GM19043 (cell line): ENCODE data around the gene TMEM174.
"Not testable (repeated sequence)": the region's sequence is repeated elsewhere in the genome, so short reads cannot be mapped to it uniquely, and the experiment has no call there.

Source experiments
- ATAC-seq: cut with Tn5 transposase; IDR thresholded peaks from one replicate; pipeline ENCODE4 v1.9.1; 2021; ENCODE audit warnings: low read depth; ENCODE audit not compliant: unreplicated experiment

TMEM174 gene

GRCh38 chr5:73215891-73216610 is 43.1 kb downstream of the TMEM174 start:
- ATAC-seq = peak; percentile 70

DNA sequence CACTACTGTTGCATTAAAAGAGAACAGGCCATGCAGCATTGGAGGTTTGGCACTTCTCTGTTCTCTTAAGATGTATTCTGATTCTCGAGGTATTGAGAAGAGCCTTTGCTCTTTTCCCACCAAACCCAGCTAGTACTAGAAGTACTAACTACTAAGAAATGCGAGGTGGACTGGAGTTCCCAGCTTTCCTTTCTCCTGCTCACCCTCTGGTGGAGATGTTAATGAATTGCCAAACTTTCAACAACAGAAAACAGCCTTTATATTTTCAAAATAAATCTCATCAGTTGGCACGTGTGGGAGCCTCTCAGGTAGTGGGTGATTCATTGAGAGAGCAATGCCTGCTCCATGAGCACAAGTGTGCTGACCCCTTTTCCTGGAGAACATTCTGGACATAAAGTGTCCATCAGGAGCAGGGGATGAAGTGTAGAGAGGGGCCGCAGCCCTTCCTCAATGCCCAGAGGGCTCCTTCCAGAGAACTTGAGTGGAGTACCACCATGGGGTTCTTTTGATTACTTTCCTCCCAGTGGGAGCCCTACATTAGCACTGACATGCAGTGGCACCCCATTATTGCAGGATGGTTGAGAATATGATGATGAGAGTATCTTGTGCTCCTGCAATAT is 45.7 kb downstream of the TMEM174 start:
- no peak for ATAC-seq

- not testable (repeated sequence) for ATAC-seq
Measured at GRCh38 chr5:73219336-73219735, 46.3 kb downstream of the TMEM174 start.

GRCh38 chr5:73221161-73221560 is 48.2 kb downstream of the TMEM174 start:
- ATAC-seq = no peak

GRCh38 chr5:73221726-73222125 is 48.7 kb downstream of the TMEM174 start:
- no peak for ATAC-seq

- ATAC-seq = no peak
Measured at GRCh38 chr5:73222173-73222572, 49.2 kb downstream of the TMEM174 start.
